Sigmoid colon (tissue), 7 donors: ENCODE data around the gene PCBP3. TPM values are rescaled to one million over a fixed set of nuclear protein-coding genes. Genes with fewer than 3 reads are reported as not detected.

Source experiments
- DNase-seq: peaks from one replicate; pipeline ENCODE4 v3.0.0-alpha.2; 2019
- H3K27ac ChIP-seq, 4 donors: fragments of 200-600 bp; sonication (generic); one replicate each; pipeline ENCODE4 v1.5.1; 2016 to 2019; ENCODE audit warnings: mild to moderate bottlenecking in 1 of 4
- H3K27me3 ChIP-seq, 3 donors: fragments of 200-600 bp; sonication (generic); one replicate each; pipeline ENCODE4 v1.5.1; 2019; ENCODE audit warnings: mild to moderate bottlenecking in 1 of 3
- H3K36me3 ChIP-seq, 4 donors: fragments of 200-600 bp; sonication (generic); one replicate each; pipeline ENCODE4 v1.5.1; 2016 to 2019
- H3K4me1 ChIP-seq, 4 donors: fragments of 200-600 bp; sonication (generic); one replicate each; pipeline ENCODE4 v1.5.1; 2017 to 2019
- H3K4me3 ChIP-seq, 4 donors: fragments of 200-600 bp; sonication (generic); one replicate each; pipeline ENCODE4 v1.5.1; 2017 to 2019; ENCODE audit warnings: mild to moderate bottlenecking in 2 of 4, moderate library complexity in 1 of 4
- H3K9me3 ChIP-seq, 4 donors: fragments of 200-600 bp in 3 of 4; sonication (generic) in 3 of 4; one replicate each; pipeline versions ENCODE4 v1.5.1 to v1.6.1; 2013 to 2019
- CTCF ChIP-seq, 4 experiments: fragments of 450-650 bp in 3 of 4; fragments of 200-600 bp in 1 of 4; IDR thresholded peaks; one replicate each; pipeline ENCODE4 v1.5.1; 2016 to 2019; ENCODE audit warnings: antibody characterized with exemption in 4 of 4, mild to moderate bottlenecking in 3 of 4, moderate library complexity in 2 of 4
- EP300 ChIP-seq, 4 donors: sonication (generic); formaldehyde crosslinking; IDR thresholded peaks; one replicate each; pipeline ENCODE4 v1.6.1; 2017; ENCODE audit warnings: antibody characterized with exemption in 4 of 4
- POLR2A ChIP-seq, 2 donors: fragments of 450-650 bp; IDR thresholded peaks; one replicate each; pipeline ENCODE4 v1.6.1; 2016; ENCODE audit warnings: antibody characterized with exemption in 2 of 2, mild to moderate bottlenecking in 2 of 2, moderate library complexity in 2 of 2
- POLR2AphosphoS5 ChIP-seq, 4 donors: sonication (generic); formaldehyde crosslinking; IDR thresholded peaks; one replicate each; pipeline ENCODE4 v1.6.1; 2017; ENCODE audit warnings: antibody characterized with exemption in 4 of 4
- whole genome bisulfite sequencing, 2 donors: extraction: QIAGEN DNeasy Blood & Tissue Kit; methylation state at CpG; one replicate each; pipeline ENCODE4 v1.1.7; 2013; 5-methylcytosine and 5-hydroxymethylcytosine counted together
- intact Hi-C: fragments of 100-400 bp; cut with DNase I; formaldehyde crosslinking; loops from one replicate; pipeline ENCODE4 v1.15.1; 2023
- polyA plus RNA-seq, 3 donors: library from polyadenylated mRNA; stranded (reverse); fragments of 200-250 nt; gene quantifications; one replicate each; pipeline ENCODE4 v1.2.3, GENCODE V29; 2013
- total RNA-seq, 4 donors: library from RNA; depleted of rRNA; stranded (reverse); fragments of >200 nt; gene quantifications; one replicate each; pipeline ENCODE4 v1.1.0, GENCODE V29; 2016
- donor health status: healthy with polysubstance abuse.
- donor health status: Bipolar disorder and iron deficiency.
- donor health status: healthy.

PCBP3 gene
- total and polyA plus RNA-seq, 7 donors = 1.2 to 21.3 (median 8.2) TPM

GRCh38 chr21:45629046-45629981, 14.2 kb upstream of the PCBP3 start:
- 82 to 84% methylated on average over 31 of the region's 31 CpGs for WGBS, 2 donors
- no peaks in the 10 kb centered on the region for H3K4me1 ChIP-seq
- H3K9me3 ChIP-seq = no peaks in the 10 kb centered on the region
- no peaks in the 10 kb centered on the region for H3K36me3 ChIP-seq
- DNase-seq = no peak
- no peak overlapping the region for H3K27ac ChIP-seq
- intact Hi-C loops = no loop called here
- peaks cover 0 to 3% (median 0%) of the 10 kb centered on the region in 3 donors for H3K27me3 ChIP-seq
- TF ChIP-seq POLR2A (IDR thresholded peaks at IDR 0.05) (no peak), POLR2AphosphoS5 (IDR thresholded peaks at IDR 0.05) (no peak), EP300 (IDR thresholded peaks at IDR 0.05) (no peak), CTCF (IDR thresholded peaks at IDR 0.05) (no peak)
- H3K4me3 ChIP-seq = no peak overlapping the region

- 84 to 88% methylated on average over 16 of the region's 16 CpGs for WGBS, 2 donors
- no peak overlapping the region for H3K27ac ChIP-seq
Observed at GRCh38 chr21:45630066-45630694, 13.3 kb upstream of the PCBP3 start.

DNA sequence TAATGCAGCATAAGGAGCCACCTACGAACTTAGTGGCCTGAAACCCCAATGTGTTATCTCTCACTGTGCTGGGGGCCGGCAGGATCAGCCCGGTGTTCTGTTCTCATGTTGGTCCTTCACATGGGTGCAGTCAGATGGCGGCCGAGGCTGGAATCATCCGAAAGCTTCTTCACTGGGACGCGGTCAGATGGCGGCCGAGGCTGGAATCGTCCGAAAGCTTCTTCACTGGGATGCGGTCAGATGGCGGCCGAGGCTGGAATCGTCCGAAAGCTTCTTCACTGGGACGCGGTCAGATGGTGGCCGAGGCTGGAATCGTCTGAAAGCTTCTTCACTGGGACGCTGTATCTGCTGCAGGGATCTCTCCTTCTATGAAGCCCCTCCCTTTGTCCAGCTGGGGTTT, 12.6 kb upstream of the PCBP3 start:
- intact Hi-C loops = no loop called here
- DNase-seq = no peak
- Histone ChIP-seq H3K4me3 (no peak overlapping the region), H3K4me1 (no peaks in the 10 kb centered on the region), H3K9me3 (no peaks in the 10 kb centered on the region), H3K27ac (no peak overlapping the region), H3K27me3 (no peaks in the 10 kb centered on the region), H3K36me3 (no peaks in the 10 kb centered on the region)
- no peak for TF ChIP-seq POLR2A (IDR thresholded peaks at IDR 0.05)
- TF ChIP-seq EP300 (IDR thresholded peaks at IDR 0.05) = no peak
- 85 to 92% methylated on average over 22 of the region's 22 CpGs for WGBS, 2 donors

More at GRCh38 chr21:45630066-45630694, 13.3 kb upstream of the PCBP3 start:
- no peak overlapping the region for H3K4me3 ChIP-seq
- no peaks in the 10 kb centered on the region for H3K27me3 ChIP-seq
- H3K9me3 ChIP-seq = no peaks in the 10 kb centered on the region
- TF ChIP-seq POLR2A (IDR thresholded peaks at IDR 0.05) (no peak), POLR2AphosphoS5 (IDR thresholded peaks at IDR 0.05) (no peak), EP300 (IDR thresholded peaks at IDR 0.05) (no peak), CTCF (IDR thresholded peaks at IDR 0.05) (no peak)
- intact Hi-C loops = no loop called here
- no peaks in the 10 kb centered on the region for H3K36me3 ChIP-seq
- H3K4me1 ChIP-seq = no peaks in the 10 kb centered on the region
- no peak for DNase-seq

GRCh38 chr21:45631540-45631939, 12.0 kb upstream of the PCBP3 start:
- no peak for DNase-seq
- H3K27me3 ChIP-seq = no peaks in the 10 kb centered on the region
- intact Hi-C loops = no loop called here

More at GRCh38 chr21:45631540-45631939, 12.0 kb upstream of the PCBP3 start:
- Histone ChIP-seq H3K4me1 (no peaks in the 10 kb centered on the region), H3K36me3 (no peaks in the 10 kb centered on the region), H3K27ac (no peak overlapping the region), H3K9me3 (no peaks in the 10 kb centered on the region), H3K4me3 (no peak overlapping the region)
- TF ChIP-seq CTCF (IDR thresholded peaks at IDR 0.05) (no peak), POLR2A (IDR thresholded peaks at IDR 0.05) (no peak), EP300 (IDR thresholded peaks at IDR 0.05) (no peak), POLR2AphosphoS5 (IDR thresholded peaks at IDR 0.05) (no peak)
- WGBS, 2 donors = 80 to 84% methylated on average over 11 of the region's 11 CpGs
